OCI-LY1 (cell line): ENCODE measurements around the gene ATG7.

ENCODE experiments used
- EZH2 ChIP-seq: fragments of 200-600 bp; sonication (generic), shearing (Covaris generic); IDR thresholded peaks from 2 replicates; pipeline ENCODE4 v1.8.0; 2017; ENCODE audit warnings: borderline replicate concordance, mixed run types, mild to moderate bottlenecking, antibody characterized with exemption, low read length, moderate library complexity, mixed read lengths
- TF ChIP-seq, protein P1 (sequence below): fragments of 200-600 bp; sonication (generic), shearing (Covaris generic); IDR thresholded peaks from 2 replicates; pipeline ENCODE4 v1.5.1; 2017; ENCODE audit warnings: mild to moderate bottlenecking, antibody characterized with exemption, low read length, moderate library complexity, mixed read lengths

DNA sequence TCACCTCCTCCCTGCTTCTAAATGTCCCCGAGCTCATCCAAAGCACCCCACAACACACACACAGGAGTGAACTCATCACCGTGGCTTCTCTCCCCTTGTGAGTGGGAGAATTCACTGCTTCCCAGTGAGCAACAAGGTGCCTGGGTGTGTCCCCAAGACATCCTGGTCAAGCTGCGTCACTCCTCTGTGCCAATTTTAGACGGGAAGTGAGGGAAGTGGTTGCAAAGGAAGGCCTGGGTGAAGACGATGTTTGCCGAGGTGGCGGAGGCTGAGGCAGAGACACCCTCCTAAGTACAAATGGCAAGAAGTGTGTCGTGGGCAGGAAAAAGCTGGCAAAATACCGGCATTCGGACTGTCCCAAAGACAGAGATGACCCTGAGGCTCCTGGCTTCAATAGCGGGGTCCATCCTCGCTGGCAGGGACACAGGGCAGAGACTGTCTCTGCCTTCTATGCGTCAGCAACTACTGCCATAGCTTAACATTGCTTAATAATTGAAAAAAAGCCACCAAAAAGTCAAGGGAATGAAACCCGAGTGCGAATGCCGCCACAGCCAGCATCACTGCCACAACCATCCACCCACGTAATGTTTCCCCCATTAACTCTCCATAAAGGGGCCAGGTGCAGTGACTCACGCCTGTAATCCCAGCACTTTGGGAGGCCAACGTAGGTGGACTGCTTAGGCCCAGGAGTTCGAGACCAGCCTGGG is 298.7 kb downstream of the ATG7 start:
- TF ChIP-seq, protein P1, sequence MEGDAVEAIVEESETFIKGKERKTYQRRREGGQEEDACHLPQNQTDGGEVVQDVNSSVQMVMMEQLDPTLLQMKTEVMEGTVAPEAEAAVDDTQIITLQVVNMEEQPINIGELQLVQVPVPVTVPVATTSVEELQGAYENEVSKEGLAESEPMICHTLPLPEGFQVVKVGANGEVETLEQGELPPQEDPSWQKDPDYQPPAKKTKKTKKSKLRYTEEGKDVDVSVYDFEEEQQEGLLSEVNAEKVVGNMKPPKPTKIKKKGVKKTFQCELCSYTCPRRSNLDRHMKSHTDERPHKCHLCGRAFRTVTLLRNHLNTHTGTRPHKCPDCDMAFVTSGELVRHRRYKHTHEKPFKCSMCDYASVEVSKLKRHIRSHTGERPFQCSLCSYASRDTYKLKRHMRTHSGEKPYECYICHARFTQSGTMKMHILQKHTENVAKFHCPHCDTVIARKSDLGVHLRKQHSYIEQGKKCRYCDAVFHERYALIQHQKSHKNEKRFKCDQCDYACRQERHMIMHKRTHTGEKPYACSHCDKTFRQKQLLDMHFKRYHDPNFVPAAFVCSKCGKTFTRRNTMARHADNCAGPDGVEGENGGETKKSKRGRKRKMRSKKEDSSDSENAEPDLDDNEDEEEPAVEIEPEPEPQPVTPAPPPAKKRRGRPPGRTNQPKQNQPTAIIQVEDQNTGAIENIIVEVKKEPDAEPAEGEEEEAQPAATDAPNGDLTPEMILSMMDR = no peak
- no peak for TF ChIP-seq EZH2
